UCSD-AML1 (cell line): ENCODE measurements around the gene INPP4A.

ENCODE experiments used
- DNase-seq: peaks from one replicate; lab custom pipeline; 2025; ENCODE audit not compliant: unreplicated experiment; lab: John Stamatoyannopoulos, UW

The INPP4A gene

DNA sequence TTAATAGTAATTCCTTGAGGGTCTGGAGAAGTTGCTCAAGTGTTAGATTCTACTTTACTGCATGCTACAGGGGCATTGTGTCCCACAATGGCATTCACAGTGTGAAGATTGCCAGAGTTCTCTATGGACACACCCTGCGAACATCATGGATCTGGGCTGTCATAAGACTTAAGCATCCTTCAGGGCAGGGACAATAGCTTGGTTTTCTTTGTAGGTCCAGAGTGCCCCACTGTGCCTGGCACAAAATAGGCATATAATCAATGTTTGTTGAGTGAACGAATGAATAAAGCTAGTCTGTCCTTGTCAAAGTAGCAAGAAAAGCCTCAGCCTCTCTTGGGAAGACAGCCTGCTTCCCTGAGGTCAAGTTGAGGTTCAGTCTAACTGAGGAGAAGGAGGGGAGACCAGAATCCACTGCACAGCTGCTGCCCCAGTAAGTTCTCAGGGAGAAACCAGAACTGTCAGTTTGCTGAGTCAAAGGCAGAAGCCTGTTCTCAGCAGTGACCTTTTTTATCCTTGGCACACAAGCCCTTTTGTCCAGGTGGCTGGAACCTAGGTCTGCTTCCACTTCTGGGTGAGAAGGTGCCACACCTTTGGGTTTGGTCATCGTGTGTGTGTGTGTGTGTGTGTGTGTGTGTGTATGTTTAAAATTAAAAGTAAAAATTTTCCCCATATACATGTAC, 15.0 kb downstream of the INPP4A start:
- no peak for DNase-seq

GRCh38 chr2:98460573-98461497, 16.2 kb downstream of the INPP4A start:
- DNase-seq = no peak

DNA sequence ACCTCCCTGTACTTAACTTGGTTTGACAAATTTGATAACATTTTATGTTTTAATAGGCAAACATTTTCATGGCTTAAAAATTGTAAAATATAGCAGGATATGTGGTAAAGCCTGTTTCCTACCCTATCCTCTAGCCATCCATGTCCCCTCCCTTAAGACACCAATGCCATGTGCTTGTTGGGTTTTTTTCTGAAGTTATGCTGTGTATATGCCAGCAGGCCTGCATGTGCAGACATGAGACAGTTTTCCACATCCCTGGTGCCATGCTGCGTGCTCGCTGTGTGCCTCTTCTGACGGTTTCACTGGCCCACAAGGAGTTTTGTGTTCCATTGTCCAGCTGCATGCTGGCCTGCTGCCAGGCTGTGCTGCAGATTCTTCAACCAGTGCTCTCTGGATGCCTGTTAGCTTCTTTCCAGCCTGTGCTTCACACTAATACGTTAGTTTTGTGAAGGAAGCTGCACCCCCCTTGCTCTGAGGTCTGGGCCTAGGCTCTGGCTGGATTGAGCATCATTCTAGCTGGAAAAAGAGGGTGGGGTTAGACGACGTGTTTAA, 16.9 kb downstream of the INPP4A start:
- DNase-seq = no peak

- no peak for DNase-seq
Measured at GRCh38 chr2:98463081-98463481, 18.4 kb downstream of the INPP4A start.

DNA sequence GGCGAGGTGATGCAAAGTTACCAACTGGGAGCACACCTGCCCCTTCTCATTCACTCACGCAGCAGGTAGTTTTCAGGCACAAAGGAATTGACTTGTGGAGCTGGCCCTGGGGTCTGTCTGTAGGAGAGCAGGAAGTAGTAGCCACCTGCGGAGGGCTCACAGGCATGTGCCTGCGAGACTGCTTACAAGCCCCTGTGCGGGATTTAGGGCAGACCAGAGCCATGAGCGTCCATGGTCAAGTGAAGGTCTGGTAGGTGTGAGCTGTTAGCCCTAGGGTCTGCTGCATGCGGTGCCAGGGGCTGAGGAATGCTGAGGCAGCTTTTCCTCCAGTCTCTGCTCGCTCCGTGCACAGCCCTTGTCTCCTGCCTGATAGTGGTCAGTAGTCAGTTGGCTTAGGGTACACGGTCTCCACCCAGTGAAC, 18.9 kb downstream of the INPP4A start:
- no peak for DNase-seq

DNA sequence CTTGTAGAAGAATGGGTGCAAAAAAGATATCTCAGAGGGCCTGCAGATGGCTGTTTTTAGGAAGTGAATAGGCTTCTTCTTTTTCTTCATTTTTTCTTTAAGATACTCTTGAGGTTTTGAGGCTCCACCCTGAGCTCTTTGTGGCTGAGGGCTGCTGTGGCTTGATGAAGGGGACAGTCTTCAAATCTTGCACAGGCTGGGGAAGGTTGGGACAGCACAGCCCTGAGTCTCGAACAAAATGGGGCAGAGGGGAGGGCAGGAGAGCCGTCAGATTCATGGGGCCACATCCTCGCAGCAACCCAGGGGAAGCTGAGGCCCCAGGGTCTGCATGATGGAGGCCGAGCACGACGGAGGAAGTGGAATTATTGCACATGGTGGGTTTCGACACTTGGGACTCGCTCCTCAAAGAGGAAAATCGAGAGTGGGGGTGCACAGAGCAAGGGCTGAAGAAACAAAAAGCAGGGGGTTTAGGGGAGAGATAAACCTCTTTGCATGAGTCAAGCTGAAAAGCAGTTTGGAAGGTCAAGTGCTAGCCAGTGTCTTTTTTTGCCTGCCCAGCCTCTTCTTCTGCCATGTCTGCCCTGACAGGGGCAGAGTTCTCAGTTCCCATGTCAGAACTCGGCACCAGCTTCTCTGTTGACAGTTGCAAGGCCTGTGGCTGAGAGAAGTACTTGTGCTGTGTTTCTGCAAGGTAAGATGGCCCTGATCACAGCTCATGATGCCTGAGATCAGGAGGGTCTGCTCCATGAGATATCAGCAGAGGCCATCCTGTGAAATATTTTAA, 19.5 kb downstream of the INPP4A start:
- no peak for DNase-seq

- DNase-seq = peak; percentile 51
Measured at GRCh38 chr2:98464772-98465310, 20.2 kb downstream of the INPP4A start.

- DNase-seq = peak; percentile 80
Measured at GRCh38 chr2:98465456-98466226, 21.0 kb downstream of the INPP4A start.

DNA sequence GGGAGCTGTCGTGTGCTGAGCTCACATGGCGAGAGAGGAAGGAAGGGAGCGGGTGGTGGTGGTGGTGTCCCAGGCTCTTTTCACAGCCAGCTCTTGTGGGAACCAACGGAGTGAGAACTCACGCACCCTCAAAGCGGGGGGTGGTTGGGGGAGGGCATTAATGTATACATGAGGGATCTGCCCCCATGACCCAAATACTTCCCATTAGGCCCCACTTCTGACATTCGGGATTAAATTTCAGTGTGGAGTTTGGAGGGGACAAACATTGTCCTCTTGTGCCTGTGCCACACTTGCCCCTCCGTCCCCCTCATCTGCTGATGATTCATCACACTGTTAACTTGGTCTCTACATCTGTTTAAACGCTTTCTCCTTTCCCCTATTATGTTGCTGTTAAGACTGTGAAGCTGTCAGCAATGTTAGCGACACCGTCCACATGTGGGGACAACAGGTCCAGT, 22.5 kb downstream of the INPP4A start:
- no peak for DNase-seq

- no peak for DNase-seq
Measured at GRCh38 chr2:98467652-98468051, 23.0 kb downstream of the INPP4A start.

- DNase-seq = no peak
Measured at GRCh38 chr2:98468621-98469236, 24.1 kb downstream of the INPP4A start.

DNA sequence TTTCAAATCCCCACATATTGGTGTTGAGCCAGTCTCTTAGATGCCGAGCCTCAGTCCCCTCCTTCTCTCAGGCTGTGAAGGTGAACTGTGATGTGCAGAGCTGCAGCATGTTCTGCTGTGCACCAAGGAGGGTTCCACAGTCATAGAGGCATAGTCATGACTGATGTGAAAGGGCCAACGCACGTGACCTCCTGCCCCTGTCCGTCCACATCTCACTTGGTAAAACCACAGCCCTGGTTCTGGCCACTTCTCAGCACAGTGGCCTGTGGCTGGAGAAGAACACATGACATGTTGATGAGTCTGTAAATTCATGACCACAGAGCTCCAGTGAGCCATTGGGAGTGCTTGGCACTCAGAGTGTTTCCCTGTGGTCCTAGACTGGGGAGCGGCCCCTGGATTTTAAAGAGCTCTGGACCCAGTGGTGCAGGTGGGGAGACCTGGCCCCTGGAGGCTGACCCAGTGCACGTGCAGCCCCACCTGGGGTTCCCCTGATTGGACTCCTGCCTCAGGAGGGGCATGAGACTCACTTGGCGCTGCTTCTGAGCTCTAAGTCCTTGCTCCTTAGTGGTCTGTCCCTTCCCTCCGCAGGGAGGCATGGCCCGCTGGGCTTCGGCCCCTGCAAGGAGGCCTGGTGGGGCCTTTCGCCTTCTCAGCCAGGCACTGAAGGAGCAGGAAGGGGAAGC, 25.3 kb downstream of the INPP4A start:
- DNase-seq = no peak

- no peak for DNase-seq
Measured at GRCh38 chr2:98470851-98471255, 26.2 kb downstream of the INPP4A start.

DNA sequence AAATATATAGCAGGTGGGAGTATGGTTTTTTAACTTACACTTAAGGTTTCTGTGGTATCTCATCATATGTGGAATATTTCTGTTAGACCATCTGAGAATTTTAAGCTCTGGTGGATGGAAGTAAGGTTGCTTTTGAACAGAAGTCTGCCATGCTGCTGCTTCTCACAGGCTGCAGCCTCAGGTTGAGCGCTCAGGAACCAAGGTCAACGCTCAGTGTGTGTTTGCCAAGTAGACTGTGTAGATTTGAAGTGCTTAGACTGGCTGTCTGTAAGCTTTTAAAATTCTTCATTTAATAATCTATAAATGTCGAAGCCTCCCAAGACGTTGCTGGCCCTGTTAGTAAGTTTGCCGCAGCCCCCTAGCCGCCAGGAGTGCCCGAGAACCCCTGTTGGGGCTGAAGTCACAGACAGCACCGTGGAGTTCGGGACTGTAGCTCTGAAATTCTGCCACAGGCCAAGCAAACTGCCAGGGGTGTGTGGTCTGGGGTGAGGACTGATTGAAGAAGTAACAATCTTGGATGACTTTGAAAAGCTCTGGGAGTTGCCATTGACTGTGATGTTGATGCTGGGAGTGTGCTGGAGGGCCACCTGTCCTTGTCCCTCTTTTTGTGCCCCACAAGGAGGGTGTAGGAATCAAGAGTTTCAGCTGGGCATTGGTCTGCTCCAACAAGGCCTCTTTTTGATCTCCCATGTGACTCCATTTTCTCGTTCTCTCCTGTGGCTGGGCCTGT, 26.9 kb downstream of the INPP4A start:
- DNase-seq = no peak

- no peak for DNase-seq
Measured at GRCh38 chr2:98472132-98472650, 27.5 kb downstream of the INPP4A start.

DNA sequence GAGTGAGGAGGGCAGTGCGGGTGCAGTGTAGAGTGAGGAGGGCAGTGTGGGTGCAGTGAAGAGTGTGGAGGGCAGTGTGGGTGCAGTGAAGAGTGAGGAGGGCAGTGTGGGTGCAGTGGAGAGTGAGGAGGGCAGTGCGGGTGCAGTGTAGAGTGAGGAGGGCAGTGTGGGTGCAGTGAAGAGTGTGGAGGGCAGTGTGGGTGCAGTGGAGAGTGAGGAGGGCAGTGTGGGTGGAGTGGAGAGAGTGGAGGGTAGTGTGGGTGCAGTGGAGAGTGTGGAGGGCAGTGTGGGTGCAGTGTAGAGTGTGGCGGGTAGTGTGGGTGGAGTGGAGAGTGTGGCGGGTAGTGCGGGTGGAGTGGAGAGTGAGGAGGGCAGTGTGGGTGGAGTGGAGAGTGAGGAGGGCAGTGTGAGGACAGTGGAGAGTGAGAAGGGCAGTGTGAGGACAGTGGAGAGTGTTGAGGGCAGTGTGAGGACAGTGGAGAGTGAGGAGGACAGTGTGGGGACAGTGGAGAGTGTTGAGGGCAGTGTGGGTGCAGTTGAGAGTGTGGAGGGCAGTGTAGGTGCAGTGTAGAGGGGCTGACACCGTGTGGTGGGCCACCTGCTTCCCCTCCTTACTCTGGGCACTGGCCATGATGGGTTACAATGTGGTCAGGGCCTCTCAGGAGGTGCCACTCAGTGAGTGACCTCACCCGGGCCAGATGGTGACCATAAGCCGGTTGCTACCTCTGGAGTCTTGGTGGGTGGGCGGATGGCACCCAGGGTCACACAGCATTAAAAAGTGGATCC, 28.5 kb downstream of the INPP4A start:
- DNase-seq = no peak

GRCh38 chr2:98473995-98474780, 29.5 kb downstream of the INPP4A start:
- no peak for DNase-seq
